Left lung (tissue), 10 donors: ENCODE results near the gene TNFRSF12A. TPM values are rescaled to one million over a fixed set of nuclear protein-coding genes. Genes with fewer than 3 reads are reported as not detected.

Experiments
- ATAC-seq: fragments of 200-7000 bp; cut with Tn5 transposase; one replicate; pipeline ENCODE4 v1.9.1; 2020; ENCODE audit warnings: moderate library complexity
- DNase-seq, 4 donors: peaks; one replicate each; pipeline ENCODE4 v3.0.0-alpha.2; 2013 to 2020
- H3K27ac ChIP-seq, 2 donors: fragments of 200-600 bp; sonication (generic) in 1 of 2; one replicate each; pipeline versions ENCODE4 v1.5.0 to v1.8.0; 2020 to 2021
- H3K27me3 ChIP-seq, 2 donors: fragments of 200-600 bp; sonication (generic) in 1 of 2; one replicate each; pipeline versions ENCODE4 v1.5.0 to v1.8.0; 2020 to 2021
- H3K36me3 ChIP-seq, 2 donors: fragments of 200-600 bp; sonication (generic) in 1 of 2; one replicate each; pipeline versions ENCODE4 v1.5.0 to v1.8.0; 2020 to 2021
- H3K4me1 ChIP-seq, 2 donors: fragments of 200-600 bp; one replicate each; pipeline ENCODE4 v1.8.0; 2021
- H3K4me3 ChIP-seq, 2 donors: fragments of 200-600 bp; sonication (generic) in 1 of 2; one replicate each; pipeline versions ENCODE4 v1.5.0 to v1.8.0; 2020 to 2021; ENCODE audit warnings: mild to moderate bottlenecking in 1 of 2
- H3K9me3 ChIP-seq, 2 donors: fragments of 200-600 bp; sonication (generic) in 1 of 2; one replicate each; pipeline versions ENCODE4 v1.5.0 to v1.8.0; 2020 to 2021
- intact Hi-C, 2 donors: fragments of 100-400 bp; cut with DNase I; formaldehyde crosslinking; loops; one replicate each; pipeline versions ENCODE4 v1.11.2 to v1.14.2; 2022
- polyA plus RNA-seq, 6 donors: library from polyadenylated mRNA; unstranded; fragments of 120-200 nt; gene quantifications; one replicate each; pipeline ENCODE4 v1.2.1, GENCODE V29; 2013; ENCODE audit not compliant: insufficient read length in 6 of 6
- total RNA-seq, 2 donors: library from RNA; stranded (reverse); fragmentation: NEBNext Ultra II Directional; extraction: Animal tissue kit (Norgen Biotek cat#: 25700); gene quantifications; one replicate each; pipeline ENCODE4 v1.2.1, GENCODE V29; 2021
- TF ChIP-seq, protein P1 (sequence below), 2 donors: fragments of 200-600 bp; sonication (generic) in 1 of 2; IDR thresholded peaks; one replicate each; pipeline versions ENCODE4 v1.5.0 to v1.8.0; 2021; ENCODE audit warnings: antibody characterized with exemption in 2 of 2
- donor health status: DM: no; HTN: yes; CAD: no.
- donor health status: DM: no; HTN: no; CAD: no.

TNFRSF12A gene
- total and polyA plus RNA-seq, 8 donors, result 2.6 to 126 (median 4.8) TPM

DNA sequence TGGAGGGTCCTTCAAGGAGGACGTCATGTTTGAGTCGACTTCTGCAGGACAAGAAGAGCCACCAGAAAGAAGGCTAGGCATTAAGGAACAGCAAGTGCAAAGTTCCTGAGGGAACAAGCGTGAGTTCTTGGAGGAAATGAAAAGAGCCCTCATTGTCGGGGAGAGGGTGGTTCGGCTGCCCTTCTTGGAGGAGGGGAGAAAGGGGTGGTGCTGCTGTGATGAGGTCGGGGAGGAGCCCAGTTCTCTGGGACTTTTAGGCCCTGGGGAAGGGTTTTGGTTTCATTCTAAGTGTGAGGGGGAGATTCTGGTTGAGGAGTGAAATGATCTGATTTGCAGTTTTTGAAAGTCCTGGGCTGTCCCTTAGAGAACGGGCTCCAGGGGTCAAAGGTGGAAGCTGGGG lies 12.5 kb downstream of the TNFRSF12A start:
- H3K27me3 ChIP-seq, result peaks cover 55 to 94% of the 10 kb centered on the region in 2 donors
- H3K36me3 ChIP-seq, result no peaks in the 10 kb centered on the region
- H3K27ac ChIP-seq, result no peak overlapping the region
- no peak for DNase-seq
- TF ChIP-seq, protein P1, sequence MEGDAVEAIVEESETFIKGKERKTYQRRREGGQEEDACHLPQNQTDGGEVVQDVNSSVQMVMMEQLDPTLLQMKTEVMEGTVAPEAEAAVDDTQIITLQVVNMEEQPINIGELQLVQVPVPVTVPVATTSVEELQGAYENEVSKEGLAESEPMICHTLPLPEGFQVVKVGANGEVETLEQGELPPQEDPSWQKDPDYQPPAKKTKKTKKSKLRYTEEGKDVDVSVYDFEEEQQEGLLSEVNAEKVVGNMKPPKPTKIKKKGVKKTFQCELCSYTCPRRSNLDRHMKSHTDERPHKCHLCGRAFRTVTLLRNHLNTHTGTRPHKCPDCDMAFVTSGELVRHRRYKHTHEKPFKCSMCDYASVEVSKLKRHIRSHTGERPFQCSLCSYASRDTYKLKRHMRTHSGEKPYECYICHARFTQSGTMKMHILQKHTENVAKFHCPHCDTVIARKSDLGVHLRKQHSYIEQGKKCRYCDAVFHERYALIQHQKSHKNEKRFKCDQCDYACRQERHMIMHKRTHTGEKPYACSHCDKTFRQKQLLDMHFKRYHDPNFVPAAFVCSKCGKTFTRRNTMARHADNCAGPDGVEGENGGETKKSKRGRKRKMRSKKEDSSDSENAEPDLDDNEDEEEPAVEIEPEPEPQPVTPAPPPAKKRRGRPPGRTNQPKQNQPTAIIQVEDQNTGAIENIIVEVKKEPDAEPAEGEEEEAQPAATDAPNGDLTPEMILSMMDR (IDR thresholded peaks at IDR 0.05), result no peak
- H3K4me1 ChIP-seq, result peaks cover 0 to 43% of the 10 kb centered on the region in 2 donors
- ATAC-seq, result no peak
- H3K4me3 ChIP-seq, result no peak overlapping the region
- intact Hi-C loops, result no loop called here
- no peaks in the 10 kb centered on the region for H3K9me3 ChIP-seq

DNA sequence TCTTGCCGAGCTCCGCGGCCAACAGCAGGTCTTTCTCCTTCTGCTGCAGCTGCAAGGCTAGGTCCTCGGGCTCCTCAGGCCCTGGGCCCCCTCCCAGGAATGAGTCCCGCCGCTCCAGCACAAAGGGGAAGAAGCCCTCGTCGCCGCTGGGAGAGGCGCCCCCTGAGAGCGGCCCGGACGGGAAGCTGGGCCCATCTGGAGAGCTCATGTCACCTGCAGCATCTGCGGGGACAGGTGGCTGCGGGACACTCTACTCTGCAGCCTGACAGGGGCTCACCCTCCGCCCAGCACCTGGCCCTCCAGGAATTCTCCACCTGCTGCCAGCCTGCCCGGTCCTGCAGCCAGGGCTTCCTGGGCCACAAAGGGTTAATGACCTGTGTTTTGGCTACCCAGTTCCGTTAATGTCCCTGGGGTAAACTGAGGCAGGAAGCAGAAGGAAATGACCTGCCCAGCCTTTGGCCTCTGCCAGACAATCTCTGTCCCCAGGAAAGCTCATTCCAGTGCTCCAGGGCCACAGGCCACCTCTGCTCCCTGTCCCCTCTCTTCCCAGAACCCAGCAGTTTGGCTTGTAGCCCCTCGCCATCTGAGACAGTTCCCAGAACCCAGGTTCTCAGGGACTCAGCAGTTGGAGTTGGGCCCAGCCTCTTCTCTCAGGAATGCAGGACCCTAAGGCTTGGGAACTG lies 15.3 kb downstream of the TNFRSF12A start:
- H3K36me3 ChIP-seq, result no peaks in the 10 kb centered on the region
- ATAC-seq, result no peak
- TF ChIP-seq, protein P1 (IDR thresholded peaks at IDR 0.05), result no peak
- H3K4me3 ChIP-seq, result peak overlapping the region in 1 of 2 donors; percentile 40
- H3K27ac ChIP-seq, result no peak overlapping the region
- DNase-seq, result peak in 1 of 4 donors; percentile 58
- peaks cover 0 to 19% of the 10 kb centered on the region in 2 donors for H3K4me1 ChIP-seq
- intact Hi-C loops, result no loop called here
- H3K27me3 ChIP-seq, result peaks cover 54 to 100% of the 10 kb centered on the region in 2 donors
- H3K9me3 ChIP-seq, result no peaks in the 10 kb centered on the region

DNA sequence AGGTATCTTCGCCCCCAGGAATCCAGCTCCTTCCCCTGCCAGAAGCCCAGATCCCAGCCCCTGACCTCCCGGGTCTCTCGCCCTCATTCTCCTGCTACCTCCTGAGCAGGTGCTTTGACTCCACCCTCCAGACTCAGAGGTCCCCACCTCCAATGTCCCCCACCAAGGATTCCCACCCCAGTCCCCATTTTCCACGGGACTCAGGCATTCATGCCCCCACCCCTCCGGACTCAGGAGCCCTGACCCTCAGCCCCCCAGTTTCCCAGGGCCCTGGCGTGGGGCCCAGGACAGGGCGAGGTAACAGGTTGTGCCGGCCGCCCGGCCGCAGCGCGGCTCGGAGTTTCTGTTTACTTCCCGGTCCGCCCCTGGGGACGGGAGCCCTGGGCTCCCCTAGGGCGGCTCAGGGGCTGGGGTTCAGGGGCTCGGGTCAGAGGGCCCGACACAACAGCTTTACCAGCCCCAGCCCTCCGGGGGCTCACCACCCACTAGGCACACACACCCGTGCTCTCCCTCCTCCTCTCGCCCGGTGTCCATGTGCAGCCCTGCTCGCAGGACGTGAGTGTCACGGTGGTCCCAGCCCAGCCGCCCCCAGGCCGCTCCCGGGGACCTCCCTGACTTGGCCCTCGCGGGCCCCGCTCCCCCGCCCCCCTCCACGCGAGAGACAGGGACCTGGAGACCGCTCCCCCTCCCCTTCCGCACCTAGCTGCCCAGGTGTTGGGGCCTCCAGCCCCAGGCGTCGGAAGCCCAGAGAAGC lies 16.0 kb downstream of the TNFRSF12A start:
- peaks cover 0 to 19% of the 10 kb centered on the region in 2 donors for H3K4me1 ChIP-seq
- DNase-seq (peak in 1 of 4 donors; percentile 90), ATAC-seq (peak; percentile 59)
- H3K27me3 ChIP-seq, result peaks cover 49 to 100% of the 10 kb centered on the region in 2 donors
- no peaks in the 10 kb centered on the region for H3K9me3 ChIP-seq
- TF ChIP-seq, protein P1 (IDR thresholded peaks at IDR 0.05), result no peak
- H3K36me3 ChIP-seq, result no peaks in the 10 kb centered on the region
- intact Hi-C loops, result no loop called here
- no peak overlapping the region for H3K27ac ChIP-seq
- H3K4me3 ChIP-seq, result peak overlapping the region; percentile 34 to 40

DNA sequence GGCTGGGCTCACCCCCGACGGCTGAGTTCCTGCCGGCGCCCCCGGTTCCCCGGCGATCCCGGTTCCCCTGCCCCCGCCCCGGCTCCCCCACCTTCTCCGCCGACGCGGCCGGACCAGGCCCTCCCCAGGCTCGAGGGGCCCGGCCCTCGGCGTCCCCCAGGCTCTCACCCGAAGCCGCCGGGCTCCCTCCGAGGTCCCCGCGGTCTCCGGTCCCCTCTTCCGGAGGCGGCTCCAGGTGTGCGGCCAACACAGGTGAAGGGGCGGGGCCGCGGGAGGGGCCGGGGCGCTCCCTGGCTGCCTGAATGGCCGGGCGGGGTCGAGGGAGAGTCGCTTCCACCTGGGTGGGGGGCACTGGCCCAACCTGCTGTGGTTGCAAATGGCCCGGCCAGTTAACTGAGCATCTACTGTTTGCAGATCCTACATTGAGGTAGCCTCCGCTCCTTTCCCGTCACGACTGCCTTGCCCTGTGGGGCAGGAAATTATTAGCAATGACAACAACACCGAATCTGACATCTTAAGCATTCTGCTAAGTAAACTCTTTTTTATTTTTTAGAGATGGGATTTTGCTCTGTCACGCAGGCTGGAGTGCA lies 16.7 kb downstream of the TNFRSF12A start, which contains the start of gene BICDL2:
Gene BICDL2, minus strand, starts transcription at position 219 of the 590 bp plus-strand sequence. CDS start 1,448 bp downstream, outside the sequence.
- H3K27ac ChIP-seq, result no peak within 1 kb of the TSS
- H3K4me3 ChIP-seq, result peak within 1 kb of the TSS; percentile 34 to 40
- H3K27me3 ChIP-seq, result peaks cover 45 to 98% of the 10 kb centered on the region in 2 donors
- no peaks in the 10 kb centered on the region for H3K9me3 ChIP-seq
- TF ChIP-seq, protein P1 (IDR thresholded peaks at IDR 0.05), result no peak
- ATAC-seq (peak; percentile 83), DNase-seq (peak in 2 of 4 donors; percentile 36 to 88)
- H3K4me1 ChIP-seq, result peaks cover 0 to 19% of the 10 kb centered on the region in 2 donors
- intact Hi-C loops, result no loop called here
- H3K36me3 ChIP-seq, result no peaks in the 10 kb centered on the region

DNA sequence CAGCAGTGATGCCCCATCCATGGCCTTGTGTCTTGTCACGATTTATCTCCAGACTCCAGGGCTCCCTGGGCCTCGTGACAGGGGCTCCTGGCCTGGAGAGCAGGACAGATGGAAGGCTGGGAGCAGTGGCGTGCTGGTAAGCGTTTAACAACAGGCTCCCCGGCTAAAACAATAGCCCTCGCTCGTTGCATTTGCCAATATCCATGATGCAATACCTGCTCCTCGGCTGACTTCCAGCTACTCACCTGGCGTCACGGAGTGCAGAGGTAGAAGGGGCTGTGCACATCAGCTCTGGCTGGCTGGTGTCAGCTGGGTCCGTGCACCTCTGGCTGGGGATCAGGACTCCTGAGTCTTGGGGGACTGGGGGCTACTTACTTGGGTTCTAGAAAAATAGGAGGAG lies 18.1 kb downstream of the TNFRSF12A start:
- Histone ChIP-seq H3K36me3 (no peaks in the 10 kb centered on the region), H3K27me3 (peaks cover 36 to 98% of the 10 kb centered on the region in 2 donors), H3K4me1 (peaks cover 0 to 19% of the 10 kb centered on the region in 2 donors), H3K27ac (no peak overlapping the region), H3K9me3 (no peaks in the 10 kb centered on the region), H3K4me3 (no peak overlapping the region)
- DNase-seq (no peak), ATAC-seq (peak; percentile 27)
- intact Hi-C loops, result no loop called here
- TF ChIP-seq, protein P1 (IDR thresholded peaks at IDR 0.05), result no peak
